Smooth muscle cell (in vitro differentiated cells): Measurements from ENCODE around the gene CD300LD. TPM values are rescaled to one million over a fixed set of nuclear protein-coding genes. Genes with fewer than 3 reads are reported as not detected.

Source experiments
- DNase-seq: peaks from one replicate; lab custom pipeline; 2025; ENCODE audit not compliant: unreplicated experiment; lab: John Stamatoyannopoulos, UW
- H2AFZ ChIP-seq: fragments of 200-600 bp; sonication (generic); 2 replicates; pipeline ENCODE4 v1.6.0; 2016; ENCODE audit warnings: antibody characterized with exemption, low read depth, mild to moderate bottlenecking
- H3F3A ChIP-seq: fragments of 200-600 bp; sonication (generic); 2 replicates; pipeline ENCODE4 v1.6.0; 2017; ENCODE audit warnings: antibody characterized with exemption, low read depth
- H3K27ac ChIP-seq: fragments of 200-600 bp; sonication (generic); 2 replicates; pipeline ENCODE4 v1.5.1; 2016; ENCODE audit warnings: low read depth, mild to moderate bottlenecking
- H3K27me3 ChIP-seq: fragments of 200-600 bp; sonication (generic); 2 replicates; pipeline ENCODE4 v1.6.1; 2016; ENCODE audit warnings: low read depth, mild to moderate bottlenecking
- H3K36me3 ChIP-seq: fragments of 200-600 bp; sonication (generic); 2 replicates; pipeline ENCODE4 v1.5.1; 2016; ENCODE audit warnings: low read depth
- H3K4me1 ChIP-seq: fragments of 200-600 bp; sonication (generic); 2 replicates; pipeline ENCODE4 v1.5.1; 2016; ENCODE audit warnings: low read depth
- H3K4me2 ChIP-seq: fragments of 200-600 bp; sonication (generic); 2 replicates; pipeline ENCODE4 v1.6.0; 2016; ENCODE audit warnings: mild to moderate bottlenecking
- H3K4me3 ChIP-seq: fragments of 200-600 bp; sonication (generic); 2 replicates; pipeline ENCODE4 v1.5.1; 2016; ENCODE audit warnings: mild to moderate bottlenecking
- H3K79me2 ChIP-seq: fragments of 200-600 bp; sonication (generic); 2 replicates; pipeline ENCODE4 v1.6.0; 2016; ENCODE audit warnings: low read depth, mild to moderate bottlenecking
- H3K9ac ChIP-seq: fragments of 200-600 bp; sonication (generic); 2 replicates; pipeline ENCODE4 v1.6.0; 2016; ENCODE audit warnings: low read depth
- H3K9me3 ChIP-seq: fragments of 200-600 bp; sonication (generic); replicated peaks from 2 replicates; pipeline ENCODE4 v1.5.1; 2016; ENCODE audit warnings: low read depth
- H4K20me1 ChIP-seq: fragments of 200-600 bp; sonication (generic); 2 replicates; pipeline ENCODE4 v1.6.0; 2016; ENCODE audit warnings: low read depth
- whole genome bisulfite sequencing: methylation state at CpG from one replicate; pipeline ENCODE4 v1.1.7; 2016; ENCODE audit warnings: low lambda C conversion rate; 5-methylcytosine and 5-hydroxymethylcytosine counted together
- polyA plus RNA-seq: library from polyadenylated mRNA; unstranded; fragments of >200 nt; fragmentation: Nextera tagmentation; extraction: Ambion mirVana; gene quantifications from 2 replicates; pipeline ENCODE4 v1.2.1, GENCODE V29; 2016
- total RNA-seq: library from RNA; depleted of rRNA; stranded (reverse); fragments of >200 nt; gene quantifications from 2 replicates; pipeline ENCODE4 v1.2.3, GENCODE V29; 2014
- TF ChIP-seq, protein P1 (sequence below): fragments of 200-600 bp; sonication (generic); IDR thresholded peaks from 2 replicates; pipeline ENCODE4 v1.5.1; 2017; ENCODE audit warnings: borderline replicate concordance, mild to moderate bottlenecking, antibody characterized with exemption; ENCODE audit not compliant: insufficient read depth, poor library complexity, severe bottlenecking

Gene CD300LD
- total and polyA plus RNA-seq, 2 experiments from 2014 or later, result not detected

GRCh38 chr17:74568106-74568873 lies 23.8 kb downstream of the CD300LD start:
- H4K20me1 ChIP-seq, result no peaks in the 10 kb centered on the region
- H3F3A ChIP-seq, result peaks cover 10% of the 10 kb centered on the region
- DNase-seq, result no peak
- no peaks in the 10 kb centered on the region for H3K9me3 ChIP-seq
- peak overlapping the region; percentile 39 for H3K4me2 ChIP-seq
- no peaks in the 10 kb centered on the region for H3K36me3 ChIP-seq
- no peak overlapping the region for H3K4me3 ChIP-seq
- peak overlapping the region; percentile 0 for H3K9ac ChIP-seq
- H3K79me2 ChIP-seq, result no peaks in the 10 kb centered on the region
- no peaks in the 10 kb centered on the region for H3K27me3 ChIP-seq
- H2AFZ ChIP-seq, result no peak overlapping the region
- peak overlapping the region; percentile 68 for H3K27ac ChIP-seq
- TF ChIP-seq, protein P1, sequence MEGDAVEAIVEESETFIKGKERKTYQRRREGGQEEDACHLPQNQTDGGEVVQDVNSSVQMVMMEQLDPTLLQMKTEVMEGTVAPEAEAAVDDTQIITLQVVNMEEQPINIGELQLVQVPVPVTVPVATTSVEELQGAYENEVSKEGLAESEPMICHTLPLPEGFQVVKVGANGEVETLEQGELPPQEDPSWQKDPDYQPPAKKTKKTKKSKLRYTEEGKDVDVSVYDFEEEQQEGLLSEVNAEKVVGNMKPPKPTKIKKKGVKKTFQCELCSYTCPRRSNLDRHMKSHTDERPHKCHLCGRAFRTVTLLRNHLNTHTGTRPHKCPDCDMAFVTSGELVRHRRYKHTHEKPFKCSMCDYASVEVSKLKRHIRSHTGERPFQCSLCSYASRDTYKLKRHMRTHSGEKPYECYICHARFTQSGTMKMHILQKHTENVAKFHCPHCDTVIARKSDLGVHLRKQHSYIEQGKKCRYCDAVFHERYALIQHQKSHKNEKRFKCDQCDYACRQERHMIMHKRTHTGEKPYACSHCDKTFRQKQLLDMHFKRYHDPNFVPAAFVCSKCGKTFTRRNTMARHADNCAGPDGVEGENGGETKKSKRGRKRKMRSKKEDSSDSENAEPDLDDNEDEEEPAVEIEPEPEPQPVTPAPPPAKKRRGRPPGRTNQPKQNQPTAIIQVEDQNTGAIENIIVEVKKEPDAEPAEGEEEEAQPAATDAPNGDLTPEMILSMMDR, result no peak
- WGBS, result 80% methylated on average over 4 of the region's 4 CpGs
- peaks cover 6% of the 10 kb centered on the region for H3K4me1 ChIP-seq

DNA sequence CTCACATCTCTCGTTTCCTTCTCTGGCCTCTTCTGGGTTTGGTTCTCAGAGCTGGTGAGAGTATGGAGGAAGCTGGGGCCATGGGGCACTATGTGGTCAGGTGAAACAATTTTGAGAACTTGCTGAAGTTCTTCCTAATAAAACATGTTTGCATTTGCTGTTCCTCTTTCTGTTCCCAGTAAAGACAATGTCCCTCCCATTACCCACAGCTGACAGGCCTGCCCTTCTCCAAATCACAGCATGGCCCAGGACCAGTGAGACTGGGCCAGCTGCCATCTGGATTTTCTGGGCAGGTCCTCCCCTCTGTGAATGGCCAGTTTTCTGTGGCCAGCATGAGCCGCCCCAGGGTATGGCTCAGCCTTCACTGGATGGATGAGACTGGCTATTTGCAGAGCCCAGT lies 24.7 kb downstream of the CD300LD start, which contains the start of gene CD300H:
Gene CD300H (minus strand): TSS at position 113 of the 400 bp plus-strand sequence.
- Histone ChIP-seq H3F3A (peaks cover 10% of the 10 kb centered on the region), H3K4me1 (peaks cover 6% of the 10 kb centered on the region), H3K27me3 (no peaks in the 10 kb centered on the region), H3K9me3 (no peaks in the 10 kb centered on the region), H2AFZ (peak within 1 kb of the TSS; percentile 29), H3K4me2 (peak within 1 kb of the TSS; percentile 49), H3K36me3 (no peaks in the 10 kb centered on the region), H3K79me2 (no peaks in the 10 kb centered on the region), H3K4me3 (no peak within 1 kb of the TSS), H4K20me1 (no peaks in the 10 kb centered on the region), H3K9ac (peak within 1 kb of the TSS; percentile 0), H3K27ac (peak within 1 kb of the TSS; percentile 68)
- WGBS, result 90% methylated on average over 2 of the region's 2 CpGs
- TF ChIP-seq, protein P1, result no peak
- DNase-seq, result no peak

- Histone ChIP-seq H3K27ac (no peak overlapping the region), H4K20me1 (no peaks in the 10 kb centered on the region), H3K4me2 (peak overlapping the region; percentile 49), H3K36me3 (no peaks in the 10 kb centered on the region), H3K9me3 (no peaks in the 10 kb centered on the region), H2AFZ (peak overlapping the region; percentile 29), H3K4me1 (peaks cover 6% of the 10 kb centered on the region), H3K27me3 (peaks cover 3% of the 10 kb centered on the region), H3K4me3 (no peak overlapping the region), H3K79me2 (no peaks in the 10 kb centered on the region), H3F3A (peaks cover 10% of the 10 kb centered on the region), H3K9ac (no peak overlapping the region)
- 26% methylated on average over 9 of the region's 9 CpGs for WGBS
- TF ChIP-seq, protein P1, result peak; percentile 55
- DNase-seq, result no peak
These were observed 25.8 kb downstream of the CD300LD start for GRCh38 chr17:74566132-74566753.
